ENCODE data around the gene ST6GALNAC4.
"Not testable (repeated sequence)": the region's sequence is repeated elsewhere in the genome, so short reads cannot be mapped to it uniquely, and the experiment has no call there.

Gene ST6GALNAC4

GRCh38 chr9:127884976-127885490 is 31.8 kb downstream of the ST6GALNAC4 start:
- DNase-seq, result no peak

DNA sequence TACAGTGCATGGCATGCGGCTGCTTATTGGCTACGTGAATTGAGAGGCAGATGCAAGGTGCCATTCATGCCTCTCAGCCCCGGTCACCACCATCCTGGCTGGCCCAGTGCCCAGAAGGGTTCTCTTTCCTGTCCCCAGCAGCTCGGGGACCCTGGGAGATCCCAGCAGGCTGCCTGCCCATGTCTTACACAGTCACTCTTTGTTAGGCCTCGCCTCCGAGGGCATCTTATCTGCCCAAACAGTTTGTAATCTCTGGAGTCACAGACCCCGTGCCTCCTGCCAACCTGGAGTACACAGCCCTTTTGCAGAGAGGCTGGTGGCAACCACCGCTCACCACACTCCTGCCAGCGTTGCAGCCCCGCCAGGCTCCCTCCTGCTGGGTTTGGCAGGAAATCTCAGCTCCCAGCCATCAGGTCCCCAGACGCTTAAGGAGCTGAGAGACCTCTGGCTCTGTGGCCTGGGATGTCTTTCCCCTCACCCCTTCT is 32.4 kb downstream of the ST6GALNAC4 start:
- no peak for DNase-seq

GRCh38 chr9:127883959-127884358 is 32.9 kb downstream of the ST6GALNAC4 start:
- no peak for DNase-seq

GRCh38 chr9:127881715-127882114 is 35.1 kb downstream of the ST6GALNAC4 start:
- not testable (repeated sequence) for DNase-seq

GRCh38 chr9:127880143-127880542 is 36.7 kb downstream of the ST6GALNAC4 start:
- no peak for DNase-seq

DNA sequence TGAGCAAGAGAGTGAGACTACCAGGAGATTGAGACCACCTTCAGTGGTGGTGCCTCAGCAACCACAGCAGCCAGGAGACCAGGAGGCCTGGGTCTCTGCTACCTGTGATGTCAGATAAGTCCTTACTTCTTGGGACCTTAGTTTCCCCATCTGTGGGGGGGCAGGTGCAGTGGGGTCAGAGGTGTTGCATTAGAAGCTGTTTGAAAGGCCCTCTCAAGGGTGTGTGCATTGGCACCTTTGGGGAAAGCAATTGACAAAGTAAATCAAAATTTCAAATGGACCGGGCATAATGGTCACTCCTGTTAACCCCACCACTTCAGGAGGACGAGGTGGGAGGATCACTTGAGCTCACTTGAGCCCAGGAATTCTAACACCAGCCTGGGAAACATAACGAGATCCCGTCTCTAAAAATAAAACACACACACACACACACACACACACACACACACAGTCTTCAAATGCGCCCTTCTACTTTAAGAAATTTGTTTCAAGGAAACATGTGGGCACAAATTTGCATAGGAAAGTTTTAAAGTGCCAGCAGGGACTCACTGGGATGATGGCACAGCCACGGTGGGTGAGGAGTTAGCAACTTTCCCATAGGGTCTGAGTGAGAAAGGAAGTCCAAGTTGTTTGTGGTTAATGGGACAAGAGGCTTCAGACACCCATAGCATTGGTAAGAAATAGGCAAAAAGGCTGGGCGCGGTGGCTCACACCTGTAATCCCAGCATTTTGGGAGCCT is 38.0 kb downstream of the ST6GALNAC4 start:
- no peak for DNase-seq

DNA sequence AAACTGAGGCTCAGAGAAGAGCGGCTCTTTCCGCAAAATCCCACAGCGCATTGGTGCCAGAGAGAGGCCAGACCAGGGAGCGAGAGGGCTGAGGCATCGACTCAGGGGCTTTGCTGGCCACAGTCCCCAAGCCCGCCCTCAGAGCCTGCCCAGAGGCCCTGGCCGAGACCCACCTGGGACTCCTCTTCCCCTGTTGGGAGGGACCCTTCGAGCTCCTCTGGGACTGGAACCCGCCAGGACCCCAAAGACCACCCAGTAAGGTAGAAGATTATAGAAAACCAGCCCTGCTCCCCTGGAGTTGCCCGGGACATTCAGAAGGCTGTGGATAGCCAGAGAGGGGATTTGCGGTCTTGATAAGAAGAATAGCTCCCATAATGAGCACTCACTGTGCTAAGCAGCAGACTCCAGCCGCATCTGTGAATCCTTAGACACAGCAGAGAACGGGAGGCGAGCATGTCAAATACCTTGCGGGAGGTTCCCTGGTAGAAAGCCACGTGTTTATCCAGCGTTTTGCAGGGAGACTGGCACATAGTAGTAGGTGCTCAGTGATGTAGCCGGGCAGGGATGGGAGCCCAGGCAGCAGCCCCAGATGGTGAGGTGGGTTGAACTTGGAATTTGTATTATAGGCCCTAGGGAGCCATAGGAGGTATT is 38.7 kb downstream of the ST6GALNAC4 start:
- DNase-seq, result no peak

DNA sequence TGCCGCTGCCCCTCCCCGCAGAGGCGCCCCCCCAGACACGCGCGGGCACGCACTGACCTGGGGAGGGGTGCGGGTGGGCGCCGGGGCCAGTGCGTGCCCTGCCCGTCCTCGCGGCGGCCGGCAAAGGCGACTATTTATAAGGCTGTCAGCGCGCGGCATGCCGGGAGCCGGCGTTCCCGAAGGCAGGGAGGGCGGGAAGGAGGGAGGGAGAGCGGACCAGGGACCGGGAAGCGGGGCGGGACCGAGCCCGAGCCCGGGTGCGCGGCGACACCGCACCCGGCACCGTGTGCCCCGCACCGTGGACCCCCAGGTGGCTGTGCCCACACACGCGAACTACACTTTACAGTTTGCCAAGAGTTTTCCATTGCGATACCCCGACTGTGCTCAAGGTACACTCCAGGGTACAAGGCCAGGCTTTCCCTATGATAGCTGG is 39.3 kb downstream of the ST6GALNAC4 start, which contains the start of gene AK1:
TSS of gene AK1 (minus strand) at position 110 of the 433 bp plus-strand sequence. CDS start 3,058 bp downstream, outside the sequence.
- no peak for DNase-seq

- DNase-seq, result no peak
Observed at GRCh38 chr9:127876764-127877562, 39.9 kb downstream of the ST6GALNAC4 start.

- DNase-seq, result no peak
Observed at GRCh38 chr9:127876026-127876763, 40.6 kb downstream of the ST6GALNAC4 start.

- DNase-seq, result no peak
Observed at GRCh38 chr9:127875306-127875966, 41.4 kb downstream of the ST6GALNAC4 start.

DNA sequence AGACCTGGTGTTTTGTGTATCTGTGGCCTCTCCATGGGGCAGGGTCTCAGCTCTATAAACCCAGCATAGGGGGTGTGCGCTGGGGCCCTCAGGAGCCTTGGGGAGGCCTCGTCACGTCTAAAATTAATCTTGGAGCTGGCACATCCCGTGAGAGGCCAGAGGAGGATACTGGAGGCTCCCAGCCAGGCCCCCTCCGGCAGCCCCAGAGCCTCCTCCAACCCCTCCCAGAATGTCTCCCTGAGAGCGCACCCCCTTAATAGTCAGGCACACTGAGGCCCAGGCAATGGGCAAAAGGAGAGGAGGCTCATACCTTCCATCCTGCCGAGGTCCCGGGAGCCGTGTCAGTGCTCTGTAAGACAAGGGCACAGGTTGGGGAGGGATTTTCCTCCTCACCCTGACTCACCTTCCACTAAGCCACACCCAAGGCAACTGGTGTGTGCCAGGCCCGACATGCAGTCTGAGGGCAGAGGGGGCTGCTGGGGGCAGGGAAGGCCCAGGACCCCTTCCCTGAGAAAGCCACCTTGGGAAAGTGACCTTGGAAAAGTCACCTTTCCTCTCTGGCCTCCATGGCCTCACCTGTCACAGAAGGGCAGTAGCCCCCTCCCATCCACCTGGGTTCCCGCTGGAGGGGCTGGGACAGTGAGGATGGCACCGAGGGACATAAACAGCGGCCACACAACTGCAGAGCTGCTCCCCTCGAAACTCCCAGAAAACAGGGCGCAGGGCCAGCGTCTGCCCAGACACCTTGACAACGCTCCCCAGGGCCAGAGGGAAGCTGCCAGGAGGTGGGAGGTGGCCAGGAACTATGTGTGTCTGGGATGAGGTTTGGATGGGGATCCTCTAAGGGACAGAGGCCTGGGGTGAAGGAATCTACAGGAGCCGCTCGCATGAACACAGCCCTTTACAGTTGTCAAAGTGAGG is 42.3 kb downstream of the ST6GALNAC4 start:
- no peak for DNase-seq

DNA sequence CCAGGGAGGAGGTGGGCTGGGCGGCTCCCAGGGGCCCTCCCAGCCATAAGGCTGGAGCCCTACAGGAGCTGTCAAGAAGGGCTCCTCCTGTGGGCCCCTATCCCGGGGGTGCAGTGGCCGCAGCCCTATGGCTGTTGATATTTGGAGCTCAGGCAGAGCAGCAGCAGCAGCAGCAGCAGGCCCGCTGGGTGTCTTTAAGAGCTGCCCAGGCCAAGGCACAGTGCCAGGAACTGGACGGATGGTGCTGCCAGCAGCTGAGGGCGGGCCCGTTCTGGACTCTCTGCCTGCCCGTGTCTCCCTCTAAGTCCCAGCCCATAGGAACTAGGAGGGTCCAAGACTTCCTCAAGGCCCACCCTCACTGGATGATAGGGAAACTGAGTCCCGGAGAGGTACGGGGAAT is 43.0 kb downstream of the ST6GALNAC4 start:
- no peak for DNase-seq

DNA sequence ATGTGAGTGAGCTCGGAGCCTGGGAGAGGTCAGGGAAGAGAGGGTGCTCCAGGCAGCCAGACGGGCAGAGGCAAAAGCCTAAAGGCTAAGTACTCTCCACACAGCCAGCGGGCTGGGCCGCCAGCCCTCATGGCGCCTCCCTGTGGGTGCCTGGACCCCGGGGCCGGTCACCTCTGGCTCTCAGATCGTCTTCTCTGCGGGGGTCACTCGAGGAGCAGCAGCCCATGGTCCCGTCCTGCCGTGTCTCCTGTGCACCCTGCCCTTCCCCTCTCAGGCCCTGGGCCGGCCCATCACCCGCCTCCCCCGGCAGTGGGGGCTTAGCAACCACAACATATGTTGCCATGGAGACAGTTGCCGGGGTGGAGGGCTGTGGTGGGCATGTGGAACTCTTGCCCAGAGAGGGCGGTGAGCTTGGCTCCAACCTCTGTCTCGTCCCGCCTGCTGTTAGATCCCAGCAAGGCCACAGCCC is 43.6 kb downstream of the ST6GALNAC4 start:
- no peak for DNase-seq

DNA sequence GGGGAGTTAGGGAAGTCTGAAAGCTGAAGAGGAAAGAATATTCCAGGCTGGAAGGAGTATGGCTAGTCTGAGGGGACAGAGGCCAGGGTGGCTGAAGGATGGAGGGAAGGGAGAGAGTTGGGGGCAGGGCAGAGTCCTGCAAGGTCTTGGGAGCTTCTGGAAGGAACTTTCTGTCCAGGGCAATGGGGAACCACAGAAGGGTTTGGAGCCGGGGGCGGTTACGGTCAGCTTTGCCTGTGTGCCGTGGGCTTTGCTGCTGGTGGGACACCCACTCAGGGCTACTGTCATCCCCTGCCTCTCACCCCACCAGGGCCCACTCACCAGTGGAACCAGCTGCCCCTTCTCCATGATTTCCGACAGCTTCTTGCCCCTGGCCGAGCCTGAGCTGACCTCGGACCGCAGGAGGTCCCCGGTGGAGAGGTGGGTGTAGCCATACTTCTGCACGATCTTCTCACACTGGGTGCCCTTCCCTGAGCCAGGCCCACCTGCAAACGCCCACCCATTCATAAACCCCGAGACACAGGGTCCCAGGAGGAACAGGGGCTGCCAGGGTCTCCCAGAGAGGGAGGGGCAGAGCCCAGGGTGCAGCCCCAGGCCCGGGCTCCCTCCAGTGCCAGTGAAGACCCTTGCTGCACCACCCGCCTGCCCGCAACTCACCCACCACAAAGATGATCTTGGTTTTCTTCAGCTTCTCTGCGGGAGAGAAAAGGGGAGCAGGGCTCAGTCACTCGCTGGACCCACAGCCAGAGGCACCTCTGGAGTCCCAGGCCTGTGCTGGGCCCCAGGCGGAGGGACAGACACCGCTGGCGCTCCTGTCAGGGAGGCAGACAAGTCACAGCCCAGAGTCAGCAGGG is 44.2 kb downstream of the ST6GALNAC4 start:
- no peak for DNase-seq

- DNase-seq, result no peak
Observed at GRCh38 chr9:127871531-127871930, 45.3 kb downstream of the ST6GALNAC4 start.

GRCh38 chr9:127870887-127871286 is 46.0 kb downstream of the ST6GALNAC4 start:
- no peak for DNase-seq

GRCh38 chr9:127870153-127870491 is 46.7 kb downstream of the ST6GALNAC4 start:
- not testable (repeated sequence) for DNase-seq

- no peak for DNase-seq
Observed at GRCh38 chr9:127869310-127870152, 47.3 kb downstream of the ST6GALNAC4 start.

All from KG1 (cell line).